GM18511 (cell line): Measurements from ENCODE around the gene KLHL17.

ENCODE experiments used
- ATAC-seq: cut with Tn5 transposase; IDR thresholded peaks from one replicate; pipeline ENCODE4 v1.9.1; 2021; ENCODE audit warnings: mild to moderate bottlenecking, moderate library complexity; ENCODE audit not compliant: unreplicated experiment

The KLHL17 gene

GRCh38 chr1:960363-961131, at the start of gene KLHL17:
KLHL17 (plus strand) TSS chr1:960584; CDS start chr1:960694, 110 bp downstream.
- ATAC-seq, result peak; percentile 60

- ATAC-seq, result no peak
These were observed 49.3 kb upstream of the KLHL17 start for GRCh38 chr1:910881-911721.

GRCh38 chr1:911875-912739, 48.3 kb upstream of the KLHL17 start:
- no peak for ATAC-seq

GRCh38 chr1:912740-913301, 47.6 kb upstream of the KLHL17 start:
- no peak for ATAC-seq

GRCh38 chr1:913491-914130, 46.8 kb upstream of the KLHL17 start:
- no peak for ATAC-seq

GRCh38 chr1:914131-914890, 46.1 kb upstream of the KLHL17 start:
- no peak for ATAC-seq

GRCh38 chr1:914891-915280, 45.5 kb upstream of the KLHL17 start:
- ATAC-seq, result no peak

- no peak for ATAC-seq
These were observed 44.9 kb upstream of the KLHL17 start for GRCh38 chr1:915295-916172.

- no peak for ATAC-seq
These were observed 44.0 kb upstream of the KLHL17 start for GRCh38 chr1:916173-917075.

GRCh38 chr1:917076-917459, 43.3 kb upstream of the KLHL17 start:
- no peak for ATAC-seq

- ATAC-seq, result no peak
These were observed 42.8 kb upstream of the KLHL17 start for GRCh38 chr1:917466-918091.

GRCh38 chr1:918353-918752, 42.0 kb upstream of the KLHL17 start:
- no peak for ATAC-seq

- ATAC-seq, result no peak
These were observed 41.5 kb upstream of the KLHL17 start for GRCh38 chr1:918843-919242.

GRCh38 chr1:919271-919872, 41.0 kb upstream of the KLHL17 start:
- ATAC-seq, result no peak

- no peak for ATAC-seq
These were observed 40.4 kb upstream of the KLHL17 start for GRCh38 chr1:920010-920409.

GRCh38 chr1:920521-920920, 39.9 kb upstream of the KLHL17 start:
- no peak for ATAC-seq
